ENCODE data around the gene ZP4. TPM values are rescaled to one million over a fixed set of nuclear protein-coding genes. Genes with fewer than 3 reads are reported as not detected.

Gene ZP4
- not detected in 5 replicates for total RNA-seq (2022; extraction: Qiagen RNA extraction; ENCODE audit: low read depth)

GRCh38 chr1:237890822-237891221 lies at the start of gene ZP4:
ZP4 (minus strand) TSS chr1:237890922; CDS start chr1:237890635, 287 bp downstream.

